HFF-Myc (cell line): ENCODE data around the gene STXBP6.

Experiments used
- DNase-seq: peaks from one replicate; pipeline ENCODE4 v3.0.0-alpha.2; 2011; ENCODE audit warnings: low read depth; ENCODE audit errors: extremely low read depth
- H3K4me3 ChIP-seq: replicated peaks from 2 replicates; pipeline ENCODE4 v1.5.1; 2011; ENCODE audit warnings: low read depth, mild to moderate bottlenecking, control low read depth, low read length
- CTCF ChIP-seq: IDR thresholded peaks from 2 replicates; pipeline ENCODE4 v1.5.1; 2012; ENCODE audit warnings: mild to moderate bottlenecking, low read depth, low read length, control low read depth; ENCODE audit errors: missing control alignments

STXBP6 gene

GRCh38 chr14:24876996-24877395 is 173.0 kb downstream of the STXBP6 start:
- TF ChIP-seq CTCF: no peak
- DNase-seq: no peak
- H3K4me3 ChIP-seq: no peak overlapping the region

GRCh38 chr14:24875991-24876878 is 173.7 kb downstream of the STXBP6 start:
- no peak for DNase-seq
- no peak overlapping the region for H3K4me3 ChIP-seq

GRCh38 chr14:24875203-24875838 is 174.6 kb downstream of the STXBP6 start:
- no peak for DNase-seq
- no peak overlapping the region for H3K4me3 ChIP-seq
- no peak for TF ChIP-seq CTCF

More at GRCh38 chr14:24875991-24876878, 173.7 kb downstream of the STXBP6 start:
- no peak for TF ChIP-seq CTCF

GRCh38 chr14:24874514-24875202 is 175.3 kb downstream of the STXBP6 start:
- TF ChIP-seq CTCF: no peak
- DNase-seq: no peak
- no peak overlapping the region for H3K4me3 ChIP-seq

GRCh38 chr14:24873551-24873950 is 176.4 kb downstream of the STXBP6 start:
- no peak overlapping the region for H3K4me3 ChIP-seq
- no peak for DNase-seq
- TF ChIP-seq CTCF: no peak

- DNase-seq: no peak
- no peak for TF ChIP-seq CTCF
- no peak overlapping the region for H3K4me3 ChIP-seq
Observed at GRCh38 chr14:24870949-24871701, 178.8 kb downstream of the STXBP6 start.
